KMS-11 (cell line): Measurements from ENCODE around the gene NYAP1.
"Not testable (repeated sequence)": the region's sequence is repeated elsewhere in the genome, so short reads cannot be mapped to it uniquely, and the experiment has no call there.

Experiments used
- H2AFZ ChIP-seq: fragments of 200-600 bp; sonication (generic); 2 replicates; pipeline ENCODE4 v1.6.1; 2016; ENCODE audit warnings: antibody characterized with exemption, mixed run types, low read depth
- H3K27ac ChIP-seq: fragments of 200-600 bp; sonication (generic); 2 replicates; pipeline ENCODE4 v1.6.1; 2016; ENCODE audit warnings: mild to moderate bottlenecking, mixed run types
- H3K27me3 ChIP-seq: fragments of 200-600 bp; sonication (generic); 2 replicates; pipeline ENCODE4 v1.6.1; 2017; ENCODE audit warnings: mild to moderate bottlenecking, low read depth, mixed run types, moderate library complexity; ENCODE audit not compliant: insufficient read depth
- H3K36me3 ChIP-seq: fragments of 200-600 bp; sonication (generic); 2 replicates; pipeline ENCODE4 v1.6.1; 2017; ENCODE audit warnings: mild to moderate bottlenecking, mixed run types; ENCODE audit not compliant: insufficient read depth
- H3K4me1 ChIP-seq: fragments of 200-600 bp; sonication (generic); 2 replicates; pipeline ENCODE4 v1.6.1; 2016; ENCODE audit warnings: mild to moderate bottlenecking, low read depth, mixed run types; ENCODE audit not compliant: poor library complexity, severe bottlenecking
- H3K4me2 ChIP-seq: fragments of 200-600 bp; sonication (generic); 2 replicates; pipeline ENCODE4 v1.7.0; 2016; ENCODE audit warnings: mild to moderate bottlenecking, mixed run types
- H3K4me3 ChIP-seq: fragments of 200-600 bp; sonication (generic); IDR thresholded peaks from 2 replicates; pipeline ENCODE4 v1.6.1; 2017; ENCODE audit warnings: low read depth, low read length, mixed read lengths; ENCODE audit not compliant: insufficient read depth
- H3K79me2 ChIP-seq: fragments of 200-600 bp; sonication (generic); 2 replicates; pipeline ENCODE4 v1.6.1; 2016; ENCODE audit warnings: low read depth, mixed run types; ENCODE audit not compliant: insufficient read depth
- H3K9ac ChIP-seq: fragments of 200-600 bp; sonication (generic); 2 replicates; pipeline ENCODE4 v1.6.1; 2016; ENCODE audit warnings: mild to moderate bottlenecking, mixed run types
- H4K20me1 ChIP-seq: fragments of 200-600 bp; sonication (generic); 2 replicates; pipeline ENCODE4 v1.6.1; 2016; ENCODE audit warnings: mild to moderate bottlenecking, mixed run types; ENCODE audit not compliant: insufficient read depth
- TF ChIP-seq, protein P1 (sequence below): fragments of 200-600 bp; sonication (generic); conservative IDR thresholded peaks from 2 replicates; pipeline ENCODE4 v1.6.1; 2017; ENCODE audit warnings: low read depth, mild to moderate bottlenecking, antibody characterized with exemption, low read length, moderate library complexity, mixed read lengths

The NYAP1 gene

DNA sequence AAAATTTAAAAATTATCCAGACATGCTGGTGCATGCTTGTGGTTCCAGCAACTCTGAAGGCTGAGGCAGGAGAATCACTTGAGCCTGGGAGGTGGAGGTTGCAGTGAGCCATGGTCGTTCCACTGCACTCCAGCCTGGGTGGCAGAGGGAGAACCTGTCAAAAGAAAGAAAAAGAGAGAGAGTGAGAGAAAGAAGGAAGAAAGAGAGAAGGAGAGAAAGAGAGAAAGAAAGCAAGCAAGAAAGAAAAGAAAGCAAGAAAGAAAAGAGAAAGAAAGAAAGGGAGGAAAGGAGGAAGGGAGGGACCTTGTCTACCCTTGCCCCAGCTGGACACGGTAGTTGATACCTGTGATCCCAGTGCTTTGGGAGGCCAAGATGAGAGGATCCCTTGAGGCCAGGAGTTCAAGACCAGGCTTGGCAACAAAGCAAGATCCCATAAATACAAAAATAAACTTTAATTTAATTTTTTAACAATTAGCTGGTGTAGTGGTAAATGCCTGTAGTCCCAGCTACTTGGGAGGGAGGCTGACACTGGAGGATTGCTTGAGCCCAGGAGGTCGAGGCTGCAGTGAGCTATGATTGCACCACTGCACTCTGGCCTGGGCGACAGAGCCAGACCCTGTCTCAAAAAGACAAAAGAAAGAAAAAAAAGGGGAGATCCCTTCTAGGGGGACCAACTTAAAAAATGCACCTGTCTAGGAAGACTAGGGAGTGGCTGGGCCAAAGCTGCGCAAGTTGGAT, 9.2 kb downstream of the NYAP1 start:
- Histone ChIP-seq H4K20me1 (no peaks in the 10 kb centered on the region), H3K79me2 (no peaks in the 10 kb centered on the region), H2AFZ (no peak overlapping the region), H3K27ac (no peak overlapping the region), H3K4me1 (peaks cover 12% of the 10 kb centered on the region), H3K36me3 (no peaks in the 10 kb centered on the region), H3K27me3 (peaks cover 6% of the 10 kb centered on the region; the same call in 1 of the 2 replicates), H3K9ac (no peak overlapping the region), H3K4me2 (no peak overlapping the region), H3K4me3 (no peak overlapping the region)
- TF ChIP-seq, protein P1, sequence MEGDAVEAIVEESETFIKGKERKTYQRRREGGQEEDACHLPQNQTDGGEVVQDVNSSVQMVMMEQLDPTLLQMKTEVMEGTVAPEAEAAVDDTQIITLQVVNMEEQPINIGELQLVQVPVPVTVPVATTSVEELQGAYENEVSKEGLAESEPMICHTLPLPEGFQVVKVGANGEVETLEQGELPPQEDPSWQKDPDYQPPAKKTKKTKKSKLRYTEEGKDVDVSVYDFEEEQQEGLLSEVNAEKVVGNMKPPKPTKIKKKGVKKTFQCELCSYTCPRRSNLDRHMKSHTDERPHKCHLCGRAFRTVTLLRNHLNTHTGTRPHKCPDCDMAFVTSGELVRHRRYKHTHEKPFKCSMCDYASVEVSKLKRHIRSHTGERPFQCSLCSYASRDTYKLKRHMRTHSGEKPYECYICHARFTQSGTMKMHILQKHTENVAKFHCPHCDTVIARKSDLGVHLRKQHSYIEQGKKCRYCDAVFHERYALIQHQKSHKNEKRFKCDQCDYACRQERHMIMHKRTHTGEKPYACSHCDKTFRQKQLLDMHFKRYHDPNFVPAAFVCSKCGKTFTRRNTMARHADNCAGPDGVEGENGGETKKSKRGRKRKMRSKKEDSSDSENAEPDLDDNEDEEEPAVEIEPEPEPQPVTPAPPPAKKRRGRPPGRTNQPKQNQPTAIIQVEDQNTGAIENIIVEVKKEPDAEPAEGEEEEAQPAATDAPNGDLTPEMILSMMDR = no peak

DNA sequence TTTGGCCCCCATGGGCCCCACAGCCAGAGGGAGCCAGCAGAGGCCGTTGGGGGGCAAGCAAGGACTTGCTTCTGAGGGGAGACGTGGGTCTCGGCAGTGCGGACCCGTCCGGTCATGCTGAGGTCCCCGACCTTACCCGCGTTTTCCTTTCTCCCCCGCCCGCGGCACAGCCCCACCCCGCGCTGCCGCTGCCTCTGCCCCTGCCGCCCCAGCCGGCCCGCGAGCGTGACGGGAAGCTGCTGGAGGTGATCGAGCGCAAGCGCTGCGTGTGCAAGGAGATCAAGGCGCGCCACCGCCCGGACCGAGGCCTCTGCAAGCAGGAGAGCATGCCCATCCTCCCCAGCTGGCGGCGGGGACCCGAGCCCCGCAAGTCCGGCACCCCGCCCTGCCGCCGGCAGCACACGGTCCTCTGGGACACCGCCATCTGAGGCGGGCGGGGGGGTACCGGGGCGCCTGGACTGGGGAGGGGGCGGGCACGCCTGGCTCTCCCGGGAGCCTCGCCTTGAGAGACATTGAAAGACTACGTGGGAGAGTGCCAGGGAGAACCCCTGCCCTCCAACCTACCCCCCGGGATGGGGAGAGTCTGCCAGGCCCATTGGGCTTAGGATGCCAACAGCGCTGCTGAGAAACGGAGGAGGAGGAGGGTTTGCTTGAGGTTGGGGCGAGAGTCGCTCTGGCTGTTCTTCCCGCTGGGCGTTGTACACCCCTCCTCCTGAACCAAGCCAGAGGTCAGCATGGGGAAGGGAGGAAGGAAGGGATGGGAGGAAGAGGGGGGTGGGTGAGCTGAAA, 9.9 kb downstream of the NYAP1 start:
- no peak overlapping the region for H3K4me3 ChIP-seq
- H3K79me2 ChIP-seq = no peaks in the 10 kb centered on the region
- no peak overlapping the region for H3K27ac ChIP-seq
- H4K20me1 ChIP-seq = no peaks in the 10 kb centered on the region
- H3K27me3 ChIP-seq = peaks cover 3% of the 10 kb centered on the region; the same call in 1 of the 2 replicates
- no peak overlapping the region for H3K4me2 ChIP-seq
- H3K36me3 ChIP-seq = no peaks in the 10 kb centered on the region
- H2AFZ ChIP-seq = no peak overlapping the region
- TF ChIP-seq, protein P1 = no peak
- H3K4me1 ChIP-seq = peaks cover 12% of the 10 kb centered on the region
- no peak overlapping the region for H3K9ac ChIP-seq

DNA sequence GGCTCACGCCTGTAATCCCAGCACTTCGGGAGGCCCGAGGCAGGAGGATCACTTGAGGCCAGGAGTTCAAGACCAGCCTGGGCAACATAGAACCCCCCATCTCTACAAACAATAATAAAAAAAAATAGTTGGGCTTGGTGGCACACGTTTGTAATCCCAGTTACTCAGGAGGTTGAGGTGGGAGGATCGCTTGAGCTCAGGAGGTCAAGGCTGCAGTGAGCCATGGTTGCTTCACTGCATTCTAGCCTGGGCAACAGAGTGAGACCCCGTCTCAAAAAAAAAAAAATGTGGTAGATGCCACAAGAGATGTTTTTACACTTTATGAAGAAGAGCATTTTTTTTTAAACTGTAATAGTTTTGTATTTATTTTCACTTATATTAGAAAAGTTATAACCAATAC, 12.8 kb downstream of the NYAP1 start:
- H3K27me3 ChIP-seq = peaks cover 3% of the 10 kb centered on the region; the same call in 1 of the 2 replicates
- H3K4me2 ChIP-seq = no peak overlapping the region
- no peaks in the 10 kb centered on the region for H4K20me1 ChIP-seq
- H3K79me2 ChIP-seq = no peaks in the 10 kb centered on the region
- H3K27ac ChIP-seq = no peak overlapping the region
- H3K36me3 ChIP-seq = no peaks in the 10 kb centered on the region
- no peak overlapping the region for H3K4me3 ChIP-seq
- TF ChIP-seq, protein P1 = no peak
- H3K4me1 ChIP-seq = no peaks in the 10 kb centered on the region
- no peak overlapping the region for H2AFZ ChIP-seq
- no peak overlapping the region for H3K9ac ChIP-seq

DNA sequence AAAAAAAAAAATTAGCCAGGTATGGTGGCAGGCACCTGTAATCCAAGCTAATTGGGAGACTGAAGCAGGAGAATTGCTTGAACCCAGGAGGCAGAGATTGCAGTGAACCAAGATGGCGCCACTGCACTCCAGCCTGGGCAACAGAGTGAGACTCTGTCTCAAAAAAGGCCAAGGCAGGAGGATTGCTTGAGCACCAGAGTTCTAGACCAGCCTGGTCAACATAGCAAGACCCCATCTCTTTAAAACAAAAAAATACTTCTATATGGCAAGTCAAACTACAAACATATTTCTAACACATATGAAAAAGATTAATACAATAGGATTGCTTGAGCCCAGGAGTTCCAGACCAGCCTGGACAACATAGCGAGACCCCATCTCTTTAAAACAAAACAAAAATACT, 17.0 kb downstream of the NYAP1 start:
- not testable (repeated sequence) for H3K36me3 ChIP-seq, H3K4me2 ChIP-seq

DNA sequence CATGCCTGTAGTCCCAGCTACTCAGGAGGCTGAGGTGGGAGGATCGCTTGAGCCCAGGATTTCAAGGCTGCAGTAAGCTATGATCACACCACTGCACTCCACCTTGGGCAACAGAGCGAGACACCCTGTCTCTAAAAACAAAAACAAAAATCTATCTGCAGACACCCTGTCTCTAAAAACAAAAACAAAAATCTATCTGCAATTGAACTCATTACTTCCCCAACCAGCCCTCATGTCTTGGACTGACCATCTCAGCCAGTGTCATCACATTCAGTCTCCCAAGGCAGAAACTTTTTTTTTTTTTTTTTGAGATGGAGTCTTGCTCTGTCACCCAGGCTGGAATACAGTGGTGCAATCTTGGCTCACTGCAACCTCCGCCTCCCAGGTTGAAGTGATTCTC, 20.3 kb downstream of the NYAP1 start:
- H3K4me2 ChIP-seq, H3K79me2 ChIP-seq, H4K20me1 ChIP-seq, H3K27ac ChIP-seq, H3K9ac ChIP-seq, H3K36me3 ChIP-seq, H3K27me3 ChIP-seq, H2AFZ ChIP-seq, H3K4me1 ChIP-seq, H3K4me3 ChIP-seq: not testable (repeated sequence)

More for the DNA sequence above, 17.0 kb downstream of the NYAP1 start:
- H2AFZ ChIP-seq, H3K27ac ChIP-seq, H3K4me1 ChIP-seq, H4K20me1 ChIP-seq, H3K79me2 ChIP-seq, H3K9ac ChIP-seq, H3K4me3 ChIP-seq, H3K27me3 ChIP-seq: not testable (repeated sequence)
